SK-N-SH (cell line): Measurements from ENCODE around the gene CAMK2B. TPM values are rescaled to one million over a fixed set of nuclear protein-coding genes. Genes with fewer than 3 reads are reported as not detected.

ENCODE experiments used
- CTCF ChIA-PET: fragments of 300-600, 350-600 bp; formaldehyde crosslinking; extraction: SDS; loops from one replicate; lab custom pipeline; 2021; lab: Yijun Ruan, JAX
- POLR2A ChIA-PET: fragments of 350-600 bp; sonication (Branson Sonifier 250); formaldehyde crosslinking; extraction: SDS; loops from one replicate; lab custom pipeline; 2020; ENCODE audit warnings: antibody characterized with exemption, inconsistent platforms; lab: Yijun Ruan, JAX
- DNase-seq: peaks from one replicate; pipeline ENCODE4 v3.0.0; 2012
- H2AFZ ChIP-seq: fragments of 200-600 bp; sonication (generic); 2 replicates; pipeline ENCODE4 v1.8.1; 2016; ENCODE audit warnings: antibody characterized with exemption, mild to moderate bottlenecking, low read depth
- H3F3A ChIP-seq: fragments of 200-600 bp; sonication (generic); replicated peaks from 2 replicates; pipeline ENCODE3; 2016; ENCODE audit warnings: antibody characterized with exemption, mild to moderate bottlenecking; ENCODE audit not compliant: insufficient read depth
- H3K27ac ChIP-seq, 2 experiments: fragments of 200-500 bp in 1 of 2; fragments of 200-600 bp in 1 of 2; sonication (Bioruptor generic) in 1 of 2; sonication (generic), shearing (Covaris generic) in 1 of 2; 2 replicates each; pipeline versions ENCODE4 v1.5.1 to v1.6.1; 2014 to 2016; ENCODE audit warnings: low read depth in 2 of 2, inconsistent platforms in 1 of 2, low read length in 1 of 2, mild to moderate bottlenecking in 1 of 2, mixed read lengths in 1 of 2
- H3K27me3 ChIP-seq: fragments of 200-600 bp; sonication (generic), shearing (Covaris generic); 2 replicates; pipeline ENCODE4 v1.6.1; 2016; ENCODE audit warnings: mixed run types; ENCODE audit not compliant: insufficient read depth
- H3K36me3 ChIP-seq, 2 experiments: fragments of 200-500 bp in 1 of 2; fragments of 200-600 bp in 1 of 2; sonication (Bioruptor generic) in 1 of 2; sonication (generic) in 1 of 2; replicated peaks in 1 of 2; 2 replicates each; pipeline versions ENCODE3 to v1.5.1; 2014 to 2016; ENCODE audit warnings: low read length in 1 of 2, mild to moderate bottlenecking in 1 of 2; ENCODE audit not compliant: insufficient read depth in 2 of 2, control insufficient read depth in 1 of 2
- H3K4me1 ChIP-seq, 2 experiments: fragments of 200-500 bp in 1 of 2; fragments of 200-600 bp in 1 of 2; sonication (Bioruptor generic) in 1 of 2; sonication (generic), shearing (Covaris generic) in 1 of 2; 2 replicates each; pipeline versions ENCODE4 v1.5.1 to v1.6.1; 2014 to 2016; ENCODE audit warnings: low read depth in 1 of 2, low read length in 1 of 2, mixed run types in 1 of 2; ENCODE audit not compliant: insufficient read depth in 2 of 2, control insufficient read depth in 1 of 2
- H3K4me2 ChIP-seq: fragments of 200-600 bp; sonication (generic), shearing (Covaris generic); 2 replicates; pipeline ENCODE4 v1.6.1; 2017; ENCODE audit warnings: mixed run types
- H3K4me3 ChIP-seq, 2 experiments: fragments of 200-500 bp in 1 of 2; fragments of 200-600 bp in 1 of 2; sonication (Bioruptor generic) in 1 of 2; sonication (generic), shearing (Covaris generic) in 1 of 2; 2 replicates each; pipeline versions ENCODE4 v1.5.1 to v1.8.1; 2014 to 2016; ENCODE audit warnings: low read depth in 2 of 2, inconsistent platforms in 1 of 2, low read length in 1 of 2, mild to moderate bottlenecking in 1 of 2, mixed read lengths in 1 of 2, moderate library complexity in 1 of 2
- H3K79me2 ChIP-seq: fragments of 200-600 bp; sonication (generic); 2 replicates; pipeline ENCODE4 v1.8.1; 2017; ENCODE audit warnings: mild to moderate bottlenecking; ENCODE audit not compliant: insufficient read depth
- H3K9ac ChIP-seq: fragments of 200-600 bp; sonication (generic); 2 replicates; pipeline ENCODE4 v1.6.1; 2017; ENCODE audit warnings: mixed run types
- H3K9me2 ChIP-seq: fragments of 200-600 bp; sonication (generic); 2 replicates; pipeline ENCODE4 v1.6.1; 2017; ENCODE audit warnings: mixed run types
- H3K9me3 ChIP-seq: fragments of 200-600 bp; sonication (generic); 2 replicates; pipeline ENCODE4 v1.6.1; 2017; ENCODE audit warnings: mixed run types, mild to moderate bottlenecking, moderate library complexity
- H4K20me1 ChIP-seq: fragments of 200-600 bp; sonication (generic); 2 replicates; pipeline ENCODE4 v1.6.1; 2017; ENCODE audit warnings: mild to moderate bottlenecking, mixed run types; ENCODE audit not compliant: insufficient read depth
- CHD2 ChIP-seq: fragments of 150-350 bp; IDR thresholded peaks from 2 replicates; pipeline ENCODE4 v1.6.1; 2018; ENCODE audit warnings: low read length; ENCODE audit not compliant: partially characterized antibody
- EP300 ChIP-seq, 2 experiments: IDR thresholded peaks; 2 replicates each; pipeline versions ENCODE4 v1.4.0 to v1.6.1; 2012; ENCODE audit warnings: borderline replicate concordance in 1 of 2, low read depth in 1 of 2, low read length in 1 of 2
- EZH2phosphoT487 ChIP-seq: fragments of 200-600 bp; sonication (generic); IDR thresholded peaks from 2 replicates; pipeline ENCODE4 v1.6.1; 2017; ENCODE audit warnings: low read depth, mixed run types, mild to moderate bottlenecking, antibody characterized with exemption, moderate library complexity, borderline replicate concordance
- FOXM1 ChIP-seq: IDR thresholded peaks from 2 replicates; pipeline ENCODE4 v1.4.0; 2012; ENCODE audit warnings: low read depth, mild to moderate bottlenecking
- GATA2 ChIP-seq: sonication (generic); formaldehyde crosslinking; IDR thresholded peaks from 2 replicates; pipeline ENCODE4 v1.5.0; 2020; ENCODE audit warnings: mild to moderate bottlenecking, missing genetic modification reagents
- JUND ChIP-seq: IDR thresholded peaks from 2 replicates; pipeline ENCODE4 v1.4.0; 2012
- MEF2A ChIP-seq: IDR thresholded peaks from 2 replicates; pipeline ENCODE4 v1.4.0; 2012; ENCODE audit warnings: low read depth, borderline replicate concordance
- NFIC ChIP-seq: IDR thresholded peaks from 2 replicates; pipeline ENCODE4 v1.4.0; 2012; ENCODE audit warnings: borderline replicate concordance
- RAD21 ChIP-seq: IDR thresholded peaks from 2 replicates; pipeline ENCODE4 v1.6.1; 2012; ENCODE audit warnings: mild to moderate bottlenecking, low read length
- RFX5 ChIP-seq: IDR thresholded peaks from 2 replicates; pipeline ENCODE4 v1.6.1; 2012; ENCODE audit warnings: mild to moderate bottlenecking, improper control_type of control experiment, low read length
- TAF1 ChIP-seq: IDR thresholded peaks from 2 replicates; pipeline ENCODE4 v1.6.1; 2012; ENCODE audit warnings: low read depth, mild to moderate bottlenecking, low read length, moderate library complexity, borderline replicate concordance
- TCF12 ChIP-seq: IDR thresholded peaks from 2 replicates; pipeline ENCODE4 v1.4.0; 2012
- TEAD4 ChIP-seq: IDR thresholded peaks from 2 replicates; pipeline ENCODE4 v1.4.0; 2012; ENCODE audit warnings: mild to moderate bottlenecking, borderline replicate concordance; ENCODE audit not compliant: insufficient read depth
- WGBS: methylation state at CpG from one replicate; pipeline ENCODE4 v1.1.6; 2017; ENCODE audit warnings: low lambda C conversion rate; 5-methylcytosine and 5-hydroxymethylcytosine counted together
- polyA plus RNA-seq, 3 experiments: library from polyadenylated mRNA; depleted of rRNA; stranded (reverse); fragments of >200 nt; gene quantifications; 2 replicates each; pipeline ENCODE4 v1.2.3, GENCODE V29; 2012
- TF ChIP-seq, protein P1 (sequence below): IDR thresholded peaks from 2 replicates; pipeline ENCODE4; 2012
- TF ChIP-seq, protein P2 (sequence below): fragments of 150-350 bp; IDR thresholded peaks from 2 replicates; pipeline ENCODE4 v1.6.1; 2016; ENCODE audit warnings: mild to moderate bottlenecking, low read depth, low read length

Gene CAMK2B
- polyA plus RNA-seq, 1 of the 3 experiments (the other 2 are of a cell fraction) = 0.20 TPM

DNA sequence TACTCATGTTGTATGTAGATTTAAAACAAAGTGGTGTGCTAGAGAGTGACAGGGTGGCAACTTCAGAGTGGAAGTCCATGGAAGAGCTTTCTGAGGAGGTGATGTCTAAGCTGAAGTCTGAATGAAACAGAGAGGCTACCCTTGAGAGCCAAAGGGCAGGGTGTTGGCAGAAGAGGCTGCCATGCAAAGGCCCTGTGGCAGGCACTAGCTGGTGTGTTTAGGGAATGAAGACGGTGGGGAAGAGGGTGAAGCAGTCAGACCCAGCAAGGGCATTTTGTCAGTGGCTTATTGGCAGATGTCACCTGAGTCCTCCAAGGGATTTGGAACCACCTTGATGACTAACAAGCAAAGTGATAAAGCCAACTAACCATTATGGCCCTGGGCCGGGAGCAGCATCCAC is 3.7 kb upstream of the CAMK2B start:
- no peaks in the 10 kb centered on the region for H3K79me2 ChIP-seq
- WGBS = 94% methylated on average over 2 of the region's 2 CpGs
- TF ChIP-seq CHD2 = no peak
- no peak for TF ChIP-seq RAD21
- TF ChIP-seq TCF12 = no peak
- no peak overlapping the region for H3K27ac ChIP-seq
- H3K9me3 ChIP-seq = no peaks in the 10 kb centered on the region
- H3K36me3 ChIP-seq = no peaks in the 10 kb centered on the region
- DNase-seq = no peak
- peaks cover 0 to 18% of the 10 kb centered on the region in 2 experiments; a peak in 1 of 4 replicates for H3K4me1 ChIP-seq
- H3F3A ChIP-seq = no peaks in the 10 kb centered on the region
- no peaks in the 10 kb centered on the region for H3K9me2 ChIP-seq
- no peak overlapping the region for H3K9ac ChIP-seq
- H3K27me3 ChIP-seq = peaks cover 29% of the 10 kb centered on the region
- POLR2A ChIA-PET = no interaction called here
- no peaks in the 10 kb centered on the region for H4K20me1 ChIP-seq
- no peak overlapping the region for H3K4me2 ChIP-seq
- H2AFZ ChIP-seq = no peak overlapping the region
- H3K4me3 ChIP-seq = no peak overlapping the region
- CTCF ChIA-PET = interaction anchor here (0.7 to 3.8 kb wide), 3 partner anchors 18 to 87 kb away, joined by 3 to 19 read pairs (median 3); no protein-coding TSS in a partner anchor

DNA sequence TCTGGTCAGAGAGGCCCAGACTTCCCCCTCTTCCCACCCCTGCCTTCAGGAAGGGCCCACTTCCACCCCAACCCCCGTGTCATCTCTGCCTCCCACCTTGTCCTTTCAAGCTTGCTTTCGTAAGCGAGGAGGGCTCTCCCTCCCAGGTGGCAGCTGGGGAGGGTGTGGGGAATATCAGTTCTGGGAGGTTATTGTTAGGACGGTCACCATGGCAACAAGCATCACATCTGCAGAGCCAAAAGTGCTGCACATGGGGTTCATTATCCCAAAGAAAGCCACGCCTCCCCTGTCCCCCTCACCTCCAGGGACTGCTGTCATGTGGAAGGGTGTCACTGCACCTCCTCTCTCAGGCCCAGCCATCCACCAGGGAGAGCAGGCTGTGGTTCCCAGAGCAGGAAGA is 2.6 kb upstream of the CAMK2B start:
- peak; percentile 46 for DNase-seq
- no peak overlapping the region for H2AFZ ChIP-seq
- peaks cover 40% of the 10 kb centered on the region for H3K27me3 ChIP-seq
- H3K9me2 ChIP-seq = no peaks in the 10 kb centered on the region
- no peak overlapping the region for H3K9ac ChIP-seq
- no peaks in the 10 kb centered on the region for H3K36me3 ChIP-seq
- H3K27ac ChIP-seq = no peak overlapping the region
- 63% methylated on average over 5 of the region's 5 CpGs for WGBS
- no peak for TF ChIP-seq FOXM1
- TF ChIP-seq, protein P1, sequence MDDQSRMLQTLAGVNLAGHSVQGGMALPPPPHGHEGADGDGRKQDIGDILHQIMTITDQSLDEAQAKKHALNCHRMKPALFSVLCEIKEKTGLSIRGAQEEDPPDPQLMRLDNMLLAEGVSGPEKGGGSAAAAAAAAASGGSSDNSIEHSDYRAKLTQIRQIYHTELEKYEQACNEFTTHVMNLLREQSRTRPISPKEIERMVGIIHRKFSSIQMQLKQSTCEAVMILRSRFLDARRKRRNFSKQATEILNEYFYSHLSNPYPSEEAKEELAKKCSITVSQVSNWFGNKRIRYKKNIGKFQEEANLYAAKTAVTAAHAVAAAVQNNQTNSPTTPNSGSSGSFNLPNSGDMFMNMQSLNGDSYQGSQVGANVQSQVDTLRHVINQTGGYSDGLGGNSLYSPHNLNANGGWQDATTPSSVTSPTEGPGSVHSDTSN = no peak
- no peak for TF ChIP-seq TAF1
- no peak for TF ChIP-seq RFX5
- no peak for TF ChIP-seq NFIC
- no peak for TF ChIP-seq GATA2 (CRISPR knock-in tag)
- no peak for TF ChIP-seq RAD21
- TF ChIP-seq JUND = no peak
- TF ChIP-seq, protein P2, sequence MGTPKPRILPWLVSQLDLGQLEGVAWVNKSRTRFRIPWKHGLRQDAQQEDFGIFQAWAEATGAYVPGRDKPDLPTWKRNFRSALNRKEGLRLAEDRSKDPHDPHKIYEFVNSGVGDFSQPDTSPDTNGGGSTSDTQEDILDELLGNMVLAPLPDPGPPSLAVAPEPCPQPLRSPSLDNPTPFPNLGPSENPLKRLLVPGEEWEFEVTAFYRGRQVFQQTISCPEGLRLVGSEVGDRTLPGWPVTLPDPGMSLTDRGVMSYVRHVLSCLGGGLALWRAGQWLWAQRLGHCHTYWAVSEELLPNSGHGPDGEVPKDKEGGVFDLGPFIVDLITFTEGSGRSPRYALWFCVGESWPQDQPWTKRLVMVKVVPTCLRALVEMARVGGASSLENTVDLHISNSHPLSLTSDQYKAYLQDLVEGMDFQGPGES = no peak
- TF ChIP-seq EP300 (IDR thresholded peaks at IDR 0.05; ENCODE audit: borderline replicate concordance in 1 of 2, low read depth in 1 of 2, low read length in 1 of 2) = no peak
- no peak for TF ChIP-seq MEF2A
- TF ChIP-seq EZH2phosphoT487 = no peak
- TF ChIP-seq TEAD4 = no peak
- peaks cover 0 to 16% of the 10 kb centered on the region in 2 experiments; a peak in 1 of 4 replicates for H3K4me1 ChIP-seq
- no peaks in the 10 kb centered on the region for H3K79me2 ChIP-seq
- no peak overlapping the region for H3K4me2 ChIP-seq
- no peaks in the 10 kb centered on the region for H3F3A ChIP-seq
- CTCF ChIA-PET = interaction anchor here (0.9 to 3.8 kb wide), 2 partner anchors 86 to 237 kb away, joined by 3 to 19 read pairs; no protein-coding TSS in a partner anchor
- no peaks in the 10 kb centered on the region for H3K9me3 ChIP-seq
- POLR2A ChIA-PET = no interaction called here
- no peaks in the 10 kb centered on the region for H4K20me1 ChIP-seq
- no peak overlapping the region for H3K4me3 ChIP-seq
